GM12878 (cell line): ENCODE results near the gene PSORS1C2. TPM values are rescaled to one million over a fixed set of nuclear protein-coding genes. Genes with fewer than 3 reads are reported as not detected.

Experiments used
- ATAC-seq: fragments of 200-7000 bp; cut with Tn5 transposase; 3 replicates; pipeline ENCODE4 v1.9.1; 2020; ENCODE audit warnings: mild to moderate bottlenecking, moderate library complexity
- BruUV-seq: library from RNA; stranded (reverse); fragments of 400-500 nt; replicated peaks from 2 replicates; lab custom pipeline; 2021; lab: Mats Ljungman, UMichigan
- CTCF ChIA-PET: fragments of 300-600 bp; sonication (Branson Sonifier 250); formaldehyde crosslinking; extraction: SDS; loops from one replicate; lab custom pipeline; 2021; ENCODE audit warnings: inconsistent platforms; lab: Yijun Ruan, JAX
- POLR2A ChIA-PET: fragments of 350-600 bp; formaldehyde crosslinking; extraction: SDS; loops from one replicate; lab custom pipeline; 2021; ENCODE audit warnings: inconsistent platforms; lab: Charles Lee
- RAD21 ChIA-PET: fragments of 300-600 bp; sonication (Branson Sonifier 250); formaldehyde crosslinking; loops from one replicate; lab custom pipeline; 2023; ENCODE audit warnings: antibody characterized with exemption; ENCODE audit not compliant: unreplicated experiment; lab: Charles Lee
- SMC1A ChIA-PET: fragments of 300-600 bp; sonication (Branson Sonifier 250); formaldehyde crosslinking; loops from one replicate; lab custom pipeline; 2023; ENCODE audit not compliant: unreplicated experiment, uncharacterized antibody; lab: Charles Lee
- DNase-seq: peaks from one replicate; pipeline ENCODE4 v3.0.0-alpha.2; 2011; ENCODE audit warnings: low read depth, low spot score
- FAIRE-seq: peaks from 3 replicates; lab custom pipeline; 2011; peaks lifted over from hg19 to GRCh38; lab: Jason Lieb, UNC
- H2AFZ ChIP-seq: 2 replicates; pipeline ENCODE4 v1.6.0; 2011; ENCODE audit warnings: low read depth, low read length, control low read depth; ENCODE audit not compliant: control insufficient read depth
- H3K27ac ChIP-seq: 2 replicates; pipeline ENCODE4 v1.5.1; 2011; ENCODE audit warnings: control low read depth; ENCODE audit not compliant: control insufficient read depth, insufficient read depth
- H3K27me3 ChIP-seq, 2 experiments: replicated peaks in 1 of 2; 2 replicates each; pipeline versions ENCODE4 v1.6.0 to v1.6.1; 2011; ENCODE audit warnings: low read length in 1 of 2; ENCODE audit not compliant: control insufficient read depth in 2 of 2, insufficient read depth in 2 of 2
- H3K36me3 ChIP-seq, 2 experiments: 2 replicates each; pipeline ENCODE4 v1.5.1; 2011; ENCODE audit warnings: low read length in 1 of 2; ENCODE audit not compliant: control insufficient read depth in 2 of 2, insufficient read depth in 2 of 2
- H3K4me1 ChIP-seq: 2 replicates; pipeline ENCODE4 v1.6.1; 2011; ENCODE audit warnings: mild to moderate bottlenecking, low read length, moderate library complexity, mixed read lengths; ENCODE audit not compliant: control insufficient read depth, insufficient read depth
- H3K4me2 ChIP-seq: 2 replicates; pipeline ENCODE4 v1.6.0; 2011; ENCODE audit warnings: control low read depth; ENCODE audit not compliant: control insufficient read depth, insufficient read depth
- H3K4me3 ChIP-seq: fragments of 200-600 bp; sonication (generic); 2 replicates; pipeline ENCODE4 v1.5.1; 2016
- H3K79me2 ChIP-seq: 2 replicates; pipeline ENCODE4 v1.6.0; 2011; ENCODE audit warnings: low read length; ENCODE audit not compliant: control insufficient read depth, insufficient read depth
- H3K9ac ChIP-seq: 2 replicates; pipeline ENCODE4 v1.8.0; 2011; ENCODE audit warnings: low read length, control low read depth, mixed read lengths; ENCODE audit not compliant: control insufficient read depth, insufficient read depth
- H3K9me3 ChIP-seq: replicated peaks from 3 replicates; pipeline ENCODE4 v1.5.1; 2011; ENCODE audit warnings: mild to moderate bottlenecking, low read length; ENCODE audit not compliant: control insufficient read depth, insufficient read depth
- H4K20me1 ChIP-seq: 2 replicates; pipeline ENCODE4 v1.6.0; 2011; ENCODE audit not compliant: control insufficient read depth, insufficient read depth
- ATF7 ChIP-seq: fragments of 450-650 bp; IDR thresholded peaks from 2 replicates; pipeline ENCODE4 v1.6.1; 2016; ENCODE audit warnings: low read depth, mild to moderate bottlenecking
- BCLAF1 ChIP-seq: fragments of 450-650 bp; IDR thresholded peaks from 2 replicates; pipeline ENCODE4 v1.6.1; 2017; ENCODE audit warnings: antibody characterized with exemption, mild to moderate bottlenecking, moderate library complexity
- CBX3 ChIP-seq: fragments of 200-600 bp; sonication (generic); IDR thresholded peaks from 2 replicates; pipeline ENCODE4 v1.6.1; 2016; ENCODE audit warnings: low read depth, borderline replicate concordance
- HCFC1 ChIP-seq: fragments of 150-350 bp; IDR thresholded peaks from 2 replicates; pipeline ENCODE4 v1.6.1; 2014; ENCODE audit warnings: low read length
- HSF1 ChIP-seq: fragments of 150-350 bp; IDR thresholded peaks from 2 replicates; pipeline ENCODE4 v1.6.1; 2014; ENCODE audit warnings: mild to moderate bottlenecking, low read depth, low read length
- IKZF1 ChIP-seq: fragments of 450-650 bp; conservative IDR thresholded peaks from 2 replicates; pipeline ENCODE4 v1.6.1; 2017; ENCODE audit warnings: antibody characterized with exemption, mild to moderate bottlenecking
- IKZF2 ChIP-seq, 2 experiments: fragments of 450-650 bp; IDR thresholded peaks; 2 replicates each; pipeline ENCODE4 v1.6.1; 2017; ENCODE audit warnings: mild to moderate bottlenecking in 2 of 2, moderate library complexity in 2 of 2
- SP1 ChIP-seq: IDR thresholded peaks from one replicate; pipeline ENCODE4 v1.6.1; 2011; ENCODE audit warnings: low read depth, low read length
- TCF3 ChIP-seq: IDR thresholded peaks from 2 replicates; pipeline ENCODE4 v1.6.1; 2012; ENCODE audit warnings: low read depth, mild to moderate bottlenecking, low read length, borderline replicate concordance; ENCODE audit not compliant: insufficient read depth
- whole genome bisulfite sequencing: methylation state at CpG from one replicate; pipeline ENCODE4 v1.1.6; 2016; ENCODE audit warnings: low lambda C conversion rate; ENCODE audit not compliant: insufficient replicate concordance, insufficient coverage; ENCODE audit errors: missing lambda C conversion rate; 5-methylcytosine and 5-hydroxymethylcytosine counted together
- in situ Hi-C: fragments of 300-500 bp; cut with MboI; formaldehyde crosslinking; loops from 9 replicates; pipeline ENCODE4 v1.14.3; 2018; ENCODE audit warnings: mixed read lengths
- intact Hi-C: fragments of 100-400 bp; cut with micrococcal nuclease; formaldehyde crosslinking; loops from one replicate; pipeline ENCODE4 v1.14.2; 2022; ENCODE audit not compliant: unreplicated experiment
- polyA plus RNA-seq, 11 experiments: library from polyadenylated mRNA; depleted of rRNA in 4 of 11; unstranded in 6 of 11; stranded (reverse) in 5 of 11; fragments of >200 nt; fragmentation: Nextera tagmentation in 4 of 11; fragmentation: Illumina TruSeq in 1 of 11; extraction: Ambion mirVana in 4 of 11; extraction: Trizol in 1 of 11; gene quantifications; 1 replicate in 1 of 11; 2 replicates in 10 of 11; pipeline versions ENCODE4 v1.2.1 to v1.2.3, GENCODE V29; 2011 to 2016; ENCODE audit warnings: inconsistent platforms in 2 of 11, missing spikeins in 2 of 11, low read depth in 1 of 11
- total RNA-seq, 4 experiments: library from RNA; depleted of rRNA in 3 of 4; stranded (reverse); fragments of >200 nt in 3 of 4; fragmentation: Illumina TruSeq in 1 of 4; extraction: Trizol in 1 of 4; gene quantifications; 2 replicates each; pipeline versions ENCODE4 v1.2.1 to v1.2.3, GENCODE V29; 2013 to 2021

The PSORS1C2 gene
- total and polyA plus RNA-seq, 10 of the 15 experiments (the other 5 are each of a cell fraction or from before 2014, with no cell fraction given) = not detected

- H3K9ac ChIP-seq = no peak overlapping the region
- H3K79me2 ChIP-seq = no peaks in the 10 kb centered on the region
- ChIA-PET POLR2A (no interaction called here), SMC1A (interaction anchor here (0.6 to 1.4 kb wide), 4 partner anchors 10 to 625 kb away, joined by 3 read pairs; no protein-coding TSS in a partner anchor), CTCF (interaction anchor here (1.3 to 4.6 kb wide), 6 partner anchors 13 to 548 kb away, joined by 3 to 30 read pairs (median 5); partner anchors contain the start of gene PSORS1C1), RAD21 (interaction anchor here (0.8 to 2.5 kb wide), 2 partner anchors 13 to 625 kb away, joined by 3 to 6 read pairs; no protein-coding TSS in a partner anchor)
- no peaks in the 10 kb centered on the region for H3K36me3 ChIP-seq
- no peak overlapping the region for H3K4me3 ChIP-seq
- no peak overlapping the region for H3K27ac ChIP-seq
- H3K4me2 ChIP-seq = no peak overlapping the region
- in situ Hi-C loops = loop anchor here (10.0 kb wide), 1 partner anchor 628 kb away; no protein-coding TSS in a partner anchor
- no peaks in the 10 kb centered on the region; a peak in 1 of 4 replicates for H3K27me3 ChIP-seq
- TF ChIP-seq IKZF1 = no peak
- no peak for TF ChIP-seq TCF3
- no peak for TF ChIP-seq BCLAF1
- no peak for TF ChIP-seq CBX3
- no peak for TF ChIP-seq HSF1
- TF ChIP-seq IKZF2 (IDR thresholded peaks at IDR 0.05) = no peak
- TF ChIP-seq ATF7 = no peak
- no peak for TF ChIP-seq SP1
- no peak for TF ChIP-seq HCFC1
- no peak for ATAC-seq
- WGBS = 64% methylated on average over 10 of the region's 12 CpGs
- H4K20me1 ChIP-seq = no peaks in the 10 kb centered on the region
- no peaks in the 10 kb centered on the region for H3K4me1 ChIP-seq
- no peak for FAIRE-seq
- no peak overlapping the region for H2AFZ ChIP-seq
- no peak for DNase-seq
- no TSS peak for BruUV-seq
- intact Hi-C loops = no loop called here
- H3K9me3 ChIP-seq = no peaks in the 10 kb centered on the region
These were observed 45.9 kb downstream of the PSORS1C2 start for GRCh38 chr6:31092769-31093505.
